Stimulated activated naive B cell treated with anti-CD40 and anti-IgM and Interleukin-4, amounts not matched to agents 10 μg/mL and 1 μg/mL and 100 μg/mL, for 72 hours (primary cell): ENCODE results near the gene SUB1.
"Not testable (repeated sequence)": the region's sequence is repeated elsewhere in the genome, so short reads cannot be mapped to it uniquely, and the experiment has no call there.

Experiments
- ATAC-seq, 2 donors: fragments of 150-1000 bp; cut with Tn5 transposase; replicated peaks; 2 replicates each; pipeline ENCODE4 v1.10.0; 2021; ENCODE audit warnings: moderate library complexity in 1 of 2
- DNase-seq: peaks from one replicate; pipeline ENCODE4 v3.0.0; 2021
- H3K27ac Mint-ChIP-seq: one replicate; pipeline ENCODE4 v1.8.0; 2022; ENCODE audit warnings: mild to moderate bottlenecking, mixed read lengths
- H3K27me3 Mint-ChIP-seq, 2 donors: one replicate each; pipeline ENCODE4 v1.8.0; 2022; ENCODE audit warnings: mixed read lengths in 2 of 2
- H3K36me3 Mint-ChIP-seq, 2 donors: one replicate each; pipeline ENCODE4 v1.8.0; 2022; ENCODE audit warnings: mixed read lengths in 2 of 2, mild to moderate bottlenecking in 1 of 2
- H3K4me1 Mint-ChIP-seq, 2 donors: one replicate each; pipeline ENCODE4 v1.8.0; 2022; ENCODE audit warnings: mixed read lengths in 2 of 2, mild to moderate bottlenecking in 1 of 2
- H3K4me3 Mint-ChIP-seq, 2 donors: one replicate each; pipeline ENCODE4 v1.8.0; 2022; ENCODE audit warnings: mild to moderate bottlenecking in 2 of 2, mixed read lengths in 2 of 2, moderate library complexity in 1 of 2
- H3K9me3 Mint-ChIP-seq, 2 donors: one replicate each; pipeline ENCODE4 v1.8.0; 2022; ENCODE audit warnings: mixed read lengths in 2 of 2, mild to moderate bottlenecking in 1 of 2

Gene SUB1

DNA sequence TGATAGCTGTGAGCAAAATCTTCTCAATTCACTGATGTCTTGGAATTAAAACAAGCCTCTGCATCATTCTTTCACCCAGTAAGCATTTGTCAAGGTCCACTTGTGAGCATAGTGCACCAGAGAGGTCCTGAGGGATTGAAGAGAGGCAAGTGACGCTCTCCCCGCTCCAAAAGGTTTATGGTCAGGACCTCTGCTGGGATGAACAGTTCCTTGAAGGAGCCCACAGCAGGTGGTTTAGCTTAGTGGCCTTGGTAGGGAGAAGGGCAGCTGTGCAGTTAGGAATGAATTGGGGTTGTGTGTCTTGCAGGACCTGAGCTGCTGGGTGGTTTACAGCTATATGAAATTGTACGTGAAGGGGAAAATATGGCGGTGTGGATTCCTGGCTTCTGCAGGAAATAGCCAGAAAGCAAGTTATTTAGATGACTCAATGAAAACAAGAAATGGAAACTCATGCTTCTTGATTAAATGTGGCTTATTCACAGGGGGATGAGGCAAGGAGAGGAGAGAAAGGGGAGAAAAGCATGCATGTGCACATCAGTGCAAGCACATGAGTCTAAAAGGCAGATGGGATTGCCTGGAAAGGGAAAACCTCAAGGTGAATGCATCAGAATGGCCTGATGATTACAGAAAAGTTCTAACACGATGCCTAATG is 42.0 kb downstream of the SUB1 start:
- Mint-ChIP-seq H3K27me3 (no peaks in the 10 kb centered on the region), H3K9me3 (no peaks in the 10 kb centered on the region), H3K4me3 (no peak overlapping the region), H3K36me3 (no peaks in the 10 kb centered on the region), H3K27ac (no peak overlapping the region), H3K4me1 (no peaks in the 10 kb centered on the region)
- DNase-seq: no peak
- no peak for ATAC-seq

DNA sequence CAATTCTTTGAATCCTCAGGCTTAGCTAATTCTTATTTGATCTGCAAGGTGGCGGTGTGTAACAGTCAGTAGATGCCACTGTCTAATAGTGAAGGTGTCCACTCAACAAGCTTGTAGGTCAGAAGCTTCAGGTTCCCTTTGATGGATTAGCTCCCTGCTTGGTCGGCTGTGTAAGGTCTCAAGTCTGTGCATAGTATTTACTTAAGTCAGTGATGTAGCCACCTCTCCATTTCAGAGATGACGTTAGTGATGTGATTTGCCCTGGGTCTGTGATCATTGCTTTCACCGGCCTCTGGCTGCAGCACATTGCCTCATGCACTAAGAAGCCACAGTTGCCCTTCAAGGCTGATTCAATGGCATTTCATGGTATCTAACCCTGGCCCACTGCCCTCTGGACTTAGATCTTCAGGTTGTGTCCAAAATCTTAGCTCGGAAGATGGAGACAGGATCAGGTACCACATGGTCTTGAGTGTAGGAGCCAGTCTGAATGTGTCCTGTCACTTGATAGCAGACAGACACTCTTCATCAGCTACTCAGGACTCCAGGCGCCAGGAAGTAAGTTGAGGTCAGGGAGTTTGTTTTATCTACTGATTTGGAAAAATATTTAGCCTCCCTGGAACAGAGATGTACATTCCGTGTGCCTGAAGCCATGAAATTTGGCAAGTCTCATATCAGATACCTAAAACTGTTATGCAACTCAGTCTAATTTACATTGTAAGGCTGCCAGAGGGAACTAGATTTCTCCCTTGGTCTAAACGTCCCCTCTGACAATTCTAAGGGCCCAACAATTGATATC is 42.9 kb downstream of the SUB1 start:
- DNase-seq: no peak
- Mint-ChIP-seq H3K27me3 (no peaks in the 10 kb centered on the region), H3K9me3 (no peaks in the 10 kb centered on the region), H3K36me3 (no peaks in the 10 kb centered on the region), H3K4me1 (no peaks in the 10 kb centered on the region), H3K4me3 (no peak overlapping the region), H3K27ac (no peak overlapping the region)
- ATAC-seq: no peak

DNA sequence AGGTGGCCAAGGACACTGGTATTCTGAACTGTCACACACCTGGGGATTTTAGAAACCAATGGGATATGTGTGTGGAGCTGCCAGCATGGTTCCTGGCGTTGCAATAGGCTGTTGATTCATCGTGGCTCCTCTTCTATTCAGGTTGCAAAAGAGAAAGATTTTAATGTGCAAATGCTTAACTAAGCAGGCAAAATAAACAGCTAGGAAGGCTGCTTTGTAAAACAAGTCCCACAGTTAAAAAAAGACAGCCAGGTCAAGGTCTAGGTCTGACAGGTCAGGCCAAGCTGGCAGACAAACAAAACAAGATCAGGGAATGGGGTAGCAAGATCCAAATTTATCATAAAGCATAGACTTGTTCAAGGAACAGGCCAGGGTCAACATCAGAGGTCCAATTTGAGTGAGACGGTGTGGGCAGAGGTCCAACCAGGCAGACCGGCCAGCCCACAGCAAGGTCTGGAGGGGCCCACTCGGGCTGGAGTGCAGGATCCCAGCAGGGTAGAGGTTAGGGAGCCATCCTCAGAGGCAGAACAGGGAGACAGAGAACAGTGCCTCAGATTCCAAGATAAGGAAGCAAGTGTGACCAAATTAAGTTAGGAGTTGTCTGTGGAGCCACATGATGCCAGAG is 45.6 kb downstream of the SUB1 start:
- DNase-seq (no peak), ATAC-seq (no peak)
- H3K4me3 Mint-ChIP-seq: no peak overlapping the region
- no peaks in the 10 kb centered on the region for H3K36me3 Mint-ChIP-seq
- no peaks in the 10 kb centered on the region for H3K9me3 Mint-ChIP-seq
- H3K4me1 Mint-ChIP-seq: no peaks in the 10 kb centered on the region
- no peaks in the 10 kb centered on the region for H3K27me3 Mint-ChIP-seq
- no peak overlapping the region for H3K27ac Mint-ChIP-seq

DNA sequence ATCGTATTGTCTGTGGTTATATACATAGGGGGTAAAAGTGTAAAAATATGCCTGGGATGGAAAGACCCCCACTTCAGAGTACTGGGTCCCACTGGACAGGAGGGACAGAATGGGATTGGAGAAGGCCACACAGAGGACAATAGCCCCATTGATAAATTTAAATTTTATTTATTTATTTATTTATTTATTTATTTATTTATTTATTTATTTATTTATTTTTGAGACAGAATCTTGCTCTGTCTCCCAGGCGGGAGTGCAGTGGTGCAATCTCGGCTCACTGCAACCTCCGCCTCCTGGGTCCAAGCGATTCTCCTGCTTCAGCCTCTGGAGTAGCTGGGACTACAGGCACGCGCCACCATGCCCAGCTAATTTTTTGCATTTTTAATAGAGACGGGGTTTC is 47.7 kb downstream of the SUB1 start:
- H3K4me1 Mint-ChIP-seq, H3K27me3 Mint-ChIP-seq, DNase-seq, H3K27ac Mint-ChIP-seq, H3K36me3 Mint-ChIP-seq, ATAC-seq, H3K4me3 Mint-ChIP-seq, H3K9me3 Mint-ChIP-seq: not testable (repeated sequence)

DNA sequence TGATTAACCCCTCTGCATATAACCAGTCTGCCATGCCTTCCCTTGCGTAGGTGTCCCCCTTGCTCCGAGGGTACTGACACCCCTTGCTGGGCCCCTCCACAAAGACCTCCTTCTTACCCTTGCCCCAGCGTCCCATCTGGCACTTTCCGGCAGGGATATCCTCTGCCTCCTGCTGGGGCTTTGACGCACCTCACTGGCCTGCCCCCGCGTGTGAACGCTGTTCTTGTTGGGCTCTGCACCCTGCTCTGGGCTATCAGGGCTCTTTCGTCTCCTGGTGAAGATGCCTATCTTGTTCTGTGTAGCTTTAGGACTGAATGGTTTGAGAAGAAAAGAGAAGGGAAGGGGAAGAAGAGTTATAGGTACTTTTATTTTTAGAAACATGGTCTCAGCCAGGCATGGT is 53.0 kb downstream of the SUB1 start:
- Mint-ChIP-seq H3K36me3 (peaks cover 0 to 3% of the 10 kb centered on the region in 2 donors), H3K4me1 (no peaks in the 10 kb centered on the region), H3K27ac (no peak overlapping the region), H3K9me3 (no peaks in the 10 kb centered on the region), H3K27me3 (no peaks in the 10 kb centered on the region), H3K4me3 (no peak overlapping the region)
- DNase-seq: no peak
- no peak for ATAC-seq

DNA sequence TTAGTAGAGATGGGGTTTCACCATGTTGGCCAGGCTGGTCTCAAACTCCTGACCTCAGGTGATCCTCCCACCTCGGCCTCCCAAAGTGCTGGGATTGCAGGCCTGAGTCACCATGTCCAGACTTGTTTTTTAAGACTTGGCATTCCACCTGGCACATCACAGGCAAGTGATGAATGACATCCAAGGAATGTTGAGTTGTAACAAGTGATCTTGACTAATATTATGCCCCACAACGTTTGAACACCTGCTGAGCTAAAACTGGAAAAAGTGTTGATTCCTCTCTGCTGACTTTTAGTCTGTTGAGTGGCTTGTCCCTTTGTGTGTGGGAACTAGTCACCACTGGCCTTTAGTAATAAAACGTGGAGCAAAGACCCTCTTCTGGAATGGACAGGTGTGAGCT is 54.6 kb downstream of the SUB1 start:
- peaks cover 0 to 3% of the 10 kb centered on the region in 2 donors for H3K36me3 Mint-ChIP-seq
- no peak overlapping the region for H3K27ac Mint-ChIP-seq
- no peak overlapping the region for H3K4me3 Mint-ChIP-seq
- ATAC-seq (no peak), DNase-seq (no peak)
- H3K4me1 Mint-ChIP-seq: no peaks in the 10 kb centered on the region
- H3K9me3 Mint-ChIP-seq: no peaks in the 10 kb centered on the region
- no peaks in the 10 kb centered on the region for H3K27me3 Mint-ChIP-seq

DNA sequence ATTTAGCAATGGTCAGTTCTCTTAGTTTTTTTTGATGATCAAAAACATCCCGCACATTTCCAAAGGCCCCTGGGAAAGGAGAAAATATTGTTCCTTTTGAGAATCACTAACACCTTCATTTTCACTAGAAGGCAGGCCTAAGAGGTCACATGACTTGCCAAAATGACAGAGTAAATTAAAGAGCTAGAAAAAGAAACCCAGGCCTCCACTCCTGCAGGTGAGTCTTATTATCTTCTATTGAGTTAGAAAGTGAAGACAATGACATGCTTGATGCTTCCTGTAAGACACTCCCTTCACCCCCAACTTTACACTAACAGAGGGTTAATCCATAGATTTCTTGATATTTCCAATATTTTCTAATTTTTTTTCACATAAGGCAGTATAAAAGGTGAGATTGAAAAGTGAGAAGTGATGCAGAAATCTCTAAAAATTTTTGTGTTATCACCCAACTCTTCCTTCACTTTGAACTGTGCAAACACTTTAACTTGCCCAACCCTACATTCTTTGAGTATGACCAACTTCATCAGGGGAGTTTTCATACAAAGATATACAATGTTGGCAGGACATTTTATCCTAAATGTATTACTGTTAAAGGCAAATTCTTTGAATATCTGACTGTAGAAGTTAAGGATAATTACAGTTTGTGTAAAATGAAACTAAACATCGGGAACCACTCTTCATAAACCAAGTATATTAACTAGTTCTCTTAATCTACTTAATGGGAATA is 57.1 kb downstream of the SUB1 start:
- Mint-ChIP-seq H3K9me3 (no peaks in the 10 kb centered on the region), H3K36me3 (peaks cover 0 to 3% of the 10 kb centered on the region in 2 donors), H3K4me3 (no peak overlapping the region), H3K27me3 (peaks cover 0 to 3% of the 10 kb centered on the region in 2 donors), H3K4me1 (no peaks in the 10 kb centered on the region), H3K27ac (no peak overlapping the region)
- no peak for ATAC-seq
- DNase-seq: no peak

DNA sequence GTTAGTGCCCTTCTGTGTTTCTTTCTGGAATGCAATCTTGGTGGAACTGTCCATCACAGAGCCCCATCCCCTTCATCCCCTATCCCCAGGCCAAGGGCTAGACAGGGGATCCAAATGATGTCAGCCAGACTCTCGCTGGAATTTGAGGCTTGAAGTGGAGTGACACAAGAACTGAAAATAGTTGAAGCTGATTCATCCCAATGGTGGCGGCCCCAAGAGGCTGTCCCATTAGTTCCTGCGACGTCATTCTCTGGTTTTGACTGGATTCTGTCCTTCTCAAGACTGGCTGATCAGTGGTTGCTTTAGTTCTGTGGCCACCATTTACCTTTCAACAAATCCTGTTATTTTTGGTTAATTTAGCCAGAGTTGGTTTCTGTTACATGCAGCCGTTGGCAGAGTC is 59.9 kb downstream of the SUB1 start:
- no peak overlapping the region for H3K27ac Mint-ChIP-seq
- ATAC-seq (no peak), DNase-seq (no peak)
- no peak overlapping the region for H3K4me3 Mint-ChIP-seq
- peaks cover 1 to 3% of the 10 kb centered on the region in 2 donors for H3K36me3 Mint-ChIP-seq
- no peaks in the 10 kb centered on the region for H3K9me3 Mint-ChIP-seq
- H3K27me3 Mint-ChIP-seq: peaks cover 3 to 4% of the 10 kb centered on the region in 2 donors
- no peaks in the 10 kb centered on the region for H3K4me1 Mint-ChIP-seq

DNA sequence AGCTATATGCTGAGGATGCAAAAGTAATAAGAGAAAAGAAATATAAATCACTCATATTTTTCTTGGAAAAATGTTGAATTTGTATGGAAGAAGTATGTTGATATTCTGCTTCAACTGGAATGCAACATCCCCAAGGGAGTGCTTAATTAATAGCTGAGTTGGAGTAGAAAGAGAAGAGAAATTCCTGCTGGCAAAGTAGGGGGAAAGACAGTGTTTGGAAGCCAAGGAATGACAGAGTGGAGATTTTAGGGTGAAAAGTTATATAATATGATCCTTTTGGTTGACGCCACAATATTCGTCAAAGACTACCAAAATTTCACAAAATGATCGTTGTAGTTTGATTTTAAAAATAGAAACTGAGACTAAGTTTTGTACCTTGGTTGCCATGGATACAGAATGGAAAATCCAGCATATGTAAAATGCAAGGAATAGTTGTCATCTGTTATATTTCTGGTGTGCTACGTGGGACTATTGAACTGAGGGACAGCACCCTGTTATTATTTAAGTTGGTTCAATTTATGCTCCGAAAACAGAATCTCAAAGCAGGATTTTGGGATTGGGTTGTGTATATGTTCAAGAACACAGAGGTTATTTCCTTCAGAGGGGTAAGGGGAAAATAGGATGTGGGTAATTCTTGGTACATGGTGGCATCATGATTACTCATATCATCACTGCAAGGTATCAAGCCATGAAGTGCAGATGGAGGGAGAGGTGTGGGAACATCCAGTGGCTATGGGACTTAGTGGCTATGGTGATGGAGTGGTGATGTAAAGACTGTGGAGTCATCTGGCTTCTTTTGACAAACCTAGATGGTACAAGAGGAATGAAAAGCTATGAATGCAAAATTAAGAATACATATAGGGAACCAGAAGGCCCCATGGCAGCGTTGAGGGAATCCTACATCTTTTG is 61.0 kb downstream of the SUB1 start:
- Mint-ChIP-seq H3K36me3 (peaks cover 0 to 1% of the 10 kb centered on the region in 2 donors), H3K27ac (no peak overlapping the region), H3K9me3 (no peaks in the 10 kb centered on the region), H3K4me3 (no peak overlapping the region), H3K4me1 (no peaks in the 10 kb centered on the region), H3K27me3 (peaks cover 3 to 4% of the 10 kb centered on the region in 2 donors)
- ATAC-seq (no peak), DNase-seq (no peak)

DNA sequence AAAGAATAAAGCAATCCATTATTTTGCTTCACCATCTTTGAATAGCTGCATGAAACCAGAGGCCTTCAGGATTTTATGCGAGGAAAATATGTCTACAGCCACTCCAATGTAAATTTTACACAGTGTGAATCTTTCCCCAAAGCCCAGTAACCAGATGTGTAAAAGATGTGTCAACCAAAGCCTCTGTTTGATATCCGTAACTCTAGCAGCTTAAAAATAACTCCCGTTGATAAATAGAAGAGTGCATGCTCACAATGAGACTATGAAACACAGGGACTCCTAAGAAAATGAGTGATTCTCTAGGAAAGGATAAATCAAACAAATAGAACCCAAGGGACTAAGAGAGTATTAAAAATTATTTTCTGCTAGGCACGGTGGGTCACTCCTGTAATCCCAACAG is 65.7 kb downstream of the SUB1 start:
- no peak overlapping the region for H3K4me3 Mint-ChIP-seq
- H3K36me3 Mint-ChIP-seq: peaks cover 6 to 11% of the 10 kb centered on the region in 2 donors
- no peak for DNase-seq
- ATAC-seq: no peak
- H3K9me3 Mint-ChIP-seq: peaks cover 7 to 11% of the 10 kb centered on the region in 2 donors
- peaks cover under 1 to 4% of the 10 kb centered on the region in 2 donors for H3K27me3 Mint-ChIP-seq
- no peaks in the 10 kb centered on the region for H3K4me1 Mint-ChIP-seq
- H3K27ac Mint-ChIP-seq: no peak overlapping the region

DNA sequence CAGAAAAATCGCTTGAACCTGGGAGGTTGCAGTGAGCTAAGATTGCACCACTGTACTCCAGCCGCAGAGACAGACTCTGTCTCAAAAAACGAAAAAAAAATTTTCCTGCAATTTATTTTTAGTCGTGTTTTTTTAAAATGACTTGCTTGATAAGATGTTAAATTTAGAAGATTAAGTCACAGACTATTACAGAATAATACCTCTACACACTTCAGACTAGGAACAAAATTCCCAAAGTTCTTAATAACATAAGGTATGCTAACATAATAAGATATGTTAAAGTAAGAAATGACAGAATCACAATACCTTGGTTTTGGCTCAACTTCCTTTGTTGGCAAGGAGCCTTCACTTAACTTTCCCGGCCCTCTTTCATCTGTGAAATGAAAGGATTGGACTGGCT is 66.3 kb downstream of the SUB1 start:
- DNase-seq: no peak
- no peak overlapping the region for H3K27ac Mint-ChIP-seq

More for the DNA sequence above, 66.3 kb downstream of the SUB1 start:
- H3K4me3 Mint-ChIP-seq: no peak overlapping the region
- peaks cover 10 to 14% of the 10 kb centered on the region in 2 donors for H3K9me3 Mint-ChIP-seq
- H3K36me3 Mint-ChIP-seq: peaks cover 6 to 11% of the 10 kb centered on the region in 2 donors
- H3K4me1 Mint-ChIP-seq: no peaks in the 10 kb centered on the region
- peaks cover 0 to 4% of the 10 kb centered on the region in 2 donors for H3K27me3 Mint-ChIP-seq
- no peak for ATAC-seq
